DMS79 (cell line): Measurements from ENCODE around the gene ATF4.

Experiments used
- DNase-seq: peaks from one replicate; lab custom pipeline; 2025; lab: John Stamatoyannopoulos, UW

Gene ATF4, protein sequence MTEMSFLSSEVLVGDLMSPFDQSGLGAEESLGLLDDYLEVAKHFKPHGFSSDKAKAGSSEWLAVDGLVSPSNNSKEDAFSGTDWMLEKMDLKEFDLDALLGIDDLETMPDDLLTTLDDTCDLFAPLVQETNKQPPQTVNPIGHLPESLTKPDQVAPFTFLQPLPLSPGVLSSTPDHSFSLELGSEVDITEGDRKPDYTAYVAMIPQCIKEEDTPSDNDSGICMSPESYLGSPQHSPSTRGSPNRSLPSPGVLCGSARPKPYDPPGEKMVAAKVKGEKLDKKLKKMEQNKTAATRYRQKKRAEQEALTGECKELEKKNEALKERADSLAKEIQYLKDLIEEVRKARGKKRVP

GRCh38 chr22:39520226-39521105, at the start of gene ATF4:
Gene ATF4 (plus strand): TSS chr22:39520562. CDS start chr22:39521446, 884 bp downstream.
- no peak for DNase-seq

GRCh38 chr22:39471381-39472141, 48.8 kb upstream of the ATF4 start:
- DNase-seq, result no peak

DNA sequence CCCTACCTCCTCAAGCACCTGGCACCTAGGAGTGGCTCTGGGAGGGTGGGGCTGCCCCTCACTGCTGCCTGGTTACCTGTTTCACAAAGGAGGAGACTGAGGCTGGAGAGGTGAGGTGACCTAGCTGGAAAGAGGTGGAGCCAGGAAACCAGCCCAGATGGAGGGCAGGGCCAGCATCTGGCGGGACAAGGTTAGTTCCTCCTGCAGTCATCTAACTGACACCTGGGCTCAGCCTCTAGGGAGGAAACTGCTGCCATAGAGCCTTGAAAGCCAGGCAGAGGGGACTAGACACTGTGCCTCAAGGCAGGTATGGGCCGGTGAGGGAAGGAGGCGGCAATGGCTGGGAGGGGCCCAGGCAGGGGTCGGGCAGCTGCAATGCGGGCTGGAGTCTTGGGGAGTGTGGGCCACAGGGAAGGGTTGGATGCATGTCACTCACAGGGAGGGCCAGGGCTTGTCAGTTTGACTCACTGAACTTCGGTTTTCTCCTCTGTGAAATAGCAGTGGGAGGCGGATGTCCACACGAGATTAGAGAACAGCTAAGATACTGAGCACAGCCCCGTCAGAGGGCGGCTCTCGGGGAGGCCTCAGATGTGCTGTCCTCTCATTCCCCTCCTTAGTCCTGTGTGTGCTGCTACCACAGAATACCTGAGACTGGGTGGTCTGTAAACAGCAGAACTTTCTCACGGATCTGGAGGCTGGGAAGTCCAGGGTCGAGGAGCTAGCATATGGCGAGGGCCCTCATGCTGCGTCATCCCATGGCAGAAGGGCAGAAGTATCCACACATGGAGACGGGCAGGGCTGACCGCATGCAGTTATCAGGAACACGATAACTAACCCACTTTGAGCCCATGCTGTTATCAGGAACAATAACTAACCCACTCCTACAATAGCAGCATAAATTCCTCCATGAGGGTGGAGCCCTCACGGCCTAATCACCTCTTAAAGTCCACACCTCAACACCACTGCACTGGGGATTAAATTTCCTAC, 47.5 kb upstream of the ATF4 start:
- DNase-seq, result peak; percentile 56

DNA sequence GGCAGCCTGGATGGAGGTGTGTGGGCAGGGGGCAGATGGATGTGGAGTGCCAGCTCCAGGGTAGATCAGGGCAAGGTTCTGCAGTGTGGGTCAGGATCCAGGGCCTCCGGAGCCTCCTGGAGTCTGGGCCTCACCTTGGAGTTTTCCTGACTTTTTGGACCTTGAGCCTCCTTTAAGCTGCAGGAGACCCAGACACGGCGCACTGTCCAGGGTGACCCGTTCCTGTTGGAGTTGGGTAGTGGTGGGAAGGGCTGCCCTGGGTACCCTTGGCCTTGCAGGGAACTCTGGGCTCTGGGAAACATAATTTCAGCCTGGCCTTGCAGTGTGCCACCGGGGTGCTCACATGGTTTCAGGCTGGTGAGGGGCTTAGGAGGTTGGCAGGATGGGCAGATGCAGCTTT, 46.5 kb upstream of the ATF4 start:
- no peak for DNase-seq

GRCh38 chr22:39474351-39475111, 45.8 kb upstream of the ATF4 start:
- DNase-seq, result no peak

- DNase-seq, result no peak
Measured at GRCh38 chr22:39475337-39475736, 45.0 kb upstream of the ATF4 start.

- DNase-seq, result no peak
Measured at GRCh38 chr22:39475902-39476301, 44.5 kb upstream of the ATF4 start.

GRCh38 chr22:39476664-39477063, 43.7 kb upstream of the ATF4 start:
- no peak for DNase-seq

DNA sequence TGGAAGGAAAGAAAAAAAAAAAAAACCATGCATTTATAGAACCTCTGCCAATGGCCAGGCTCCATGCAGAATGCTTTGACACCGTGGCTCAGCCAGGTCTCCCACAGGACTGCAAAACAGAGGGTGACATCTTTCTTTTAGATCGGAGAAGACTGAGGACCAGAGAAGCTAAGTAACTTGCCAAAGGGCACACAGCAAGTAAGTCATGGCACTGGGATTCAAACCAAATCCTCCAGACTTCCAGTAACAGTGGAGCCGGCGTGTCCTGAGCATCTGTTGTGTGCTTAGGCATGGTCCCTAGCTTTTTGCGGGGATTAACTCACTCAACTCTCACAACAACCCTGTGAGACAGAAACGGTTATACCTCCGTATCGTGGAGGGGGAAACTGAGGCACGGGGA, 42.8 kb upstream of the ATF4 start:
- no peak for DNase-seq

- no peak for DNase-seq
Measured at GRCh38 chr22:39478441-39478850, 41.9 kb upstream of the ATF4 start.

DNA sequence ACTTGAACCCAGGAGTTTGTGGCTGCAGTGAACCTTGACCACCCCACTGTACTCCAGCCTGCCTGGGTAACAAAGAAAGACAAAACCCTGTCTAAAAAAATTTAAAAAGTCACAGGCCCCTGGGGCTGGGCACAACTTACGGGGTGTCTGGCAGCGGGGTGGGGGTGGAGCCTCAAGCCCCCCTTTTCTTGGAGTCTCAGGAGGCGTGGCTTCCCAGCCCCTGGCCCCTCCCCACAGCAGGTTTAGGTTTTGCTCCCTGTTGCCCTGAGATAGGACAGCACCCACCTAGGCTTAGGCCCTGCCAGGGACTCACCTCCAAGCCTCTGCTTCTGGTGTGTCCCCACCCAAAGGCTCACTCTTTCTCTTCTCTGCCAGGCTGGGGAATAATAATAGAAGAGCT, 41.1 kb upstream of the ATF4 start:
- DNase-seq, result no peak

DNA sequence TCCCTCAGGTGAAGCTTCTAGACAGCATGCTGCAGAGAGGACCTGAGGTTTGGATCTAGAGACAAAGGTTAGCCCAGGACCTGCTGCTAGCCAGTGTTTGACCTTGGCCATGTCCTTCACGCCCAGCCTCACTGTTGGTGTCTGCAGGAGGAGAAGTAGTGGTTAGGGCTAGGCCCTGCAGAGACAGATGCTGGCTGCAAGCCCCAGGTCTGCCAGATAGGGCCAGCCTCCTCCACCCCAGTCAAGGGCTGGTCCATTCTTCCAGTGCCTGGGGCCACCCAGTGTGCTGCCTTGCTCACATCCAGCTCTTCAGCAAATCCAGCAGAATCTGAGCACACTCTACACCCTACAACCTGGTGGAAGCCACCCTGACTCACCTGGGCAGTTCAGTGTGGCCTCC, 39.8 kb upstream of the ATF4 start:
- no peak for DNase-seq

GRCh38 chr22:39481054-39481453, 39.3 kb upstream of the ATF4 start:
- no peak for DNase-seq

DNA sequence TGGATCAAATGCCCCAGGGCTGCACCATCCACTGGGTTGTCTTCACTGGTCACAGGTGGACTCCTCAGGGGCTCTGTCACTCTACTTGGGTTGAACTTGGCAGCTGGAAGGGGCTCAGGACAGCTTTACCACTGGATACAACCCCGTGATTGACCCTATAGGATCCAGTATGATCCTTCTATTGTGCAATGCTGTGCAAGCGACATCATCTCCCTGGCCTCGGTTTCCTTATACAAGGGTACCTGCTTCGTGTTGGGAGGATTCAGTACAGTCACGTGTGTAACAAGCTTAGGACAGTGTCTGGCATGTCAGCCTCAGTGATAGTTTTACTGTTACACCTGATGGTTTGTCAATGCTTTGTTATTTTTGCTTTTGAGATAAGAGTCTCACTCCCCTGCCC, 38.8 kb upstream of the ATF4 start:
- DNase-seq, result no peak

DNA sequence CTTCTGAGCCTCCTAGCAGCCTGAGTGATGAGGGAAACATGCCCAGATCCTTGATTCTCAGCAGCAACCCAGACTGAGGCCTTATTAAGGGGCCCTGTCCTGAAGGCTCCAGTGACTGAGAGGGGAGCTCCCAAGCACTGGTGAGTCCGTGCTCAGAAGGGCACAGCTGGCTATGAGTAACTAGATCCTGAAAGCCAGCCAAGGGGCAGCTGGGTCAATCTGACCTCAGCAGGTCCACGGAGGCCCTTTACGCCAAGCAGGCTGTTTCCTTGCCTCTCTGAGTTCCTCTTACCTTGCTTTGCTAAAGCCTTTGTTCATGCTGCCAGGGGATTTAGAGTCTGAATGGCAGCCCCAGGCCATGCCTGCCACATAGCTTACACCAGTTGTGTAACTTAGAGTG, 37.6 kb upstream of the ATF4 start:
- no peak for DNase-seq

- no peak for DNase-seq
Measured at GRCh38 chr22:39486951-39487825, 33.2 kb upstream of the ATF4 start.

- DNase-seq, result no peak
Measured at GRCh38 chr22:39487826-39488520, 32.4 kb upstream of the ATF4 start.

GRCh38 chr22:39488563-39489083, 31.7 kb upstream of the ATF4 start:
- no peak for DNase-seq
